HEK293T (cell line): Measurements from ENCODE around the gene HDAC3.

ENCODE experiments used
- CTCF ChIA-PET: fragments of 350-600 bp; formaldehyde crosslinking; extraction: SDS; loops from one replicate; lab custom pipeline; 2021; ENCODE audit warnings: antibody characterized with exemption, inconsistent platforms; lab: Yijun Ruan, JAX
- POLR2A ChIA-PET: fragments of 350-600 bp; formaldehyde crosslinking; extraction: SDS; loops from one replicate; lab custom pipeline; 2020; ENCODE audit warnings: antibody characterized with exemption, inconsistent platforms; lab: Yijun Ruan, JAX
- DNase-seq: peaks from one replicate; pipeline ENCODE4 v3.0.0; 2012; ENCODE audit warnings: mixed read lengths; ENCODE audit errors: extremely low spot score
- ARNT ChIP-seq: fragments of 450-650 bp; IDR thresholded peaks from 2 replicates; pipeline ENCODE4 v1.6.1; 2017; ENCODE audit warnings: mild to moderate bottlenecking
- BHLHE40 ChIP-seq: fragments of 450-650 bp; IDR thresholded peaks from 2 replicates; pipeline ENCODE4 v1.6.1; 2016; ENCODE audit warnings: mild to moderate bottlenecking, moderate library complexity, borderline replicate concordance
- CTBP1 ChIP-seq: fragments of 450-650 bp; IDR thresholded peaks from 2 replicates; pipeline ENCODE4 v1.6.1; 2016; ENCODE audit warnings: borderline replicate concordance
- ELF4 ChIP-seq: fragments of 450-650 bp; IDR thresholded peaks from 2 replicates; pipeline ENCODE4 v1.6.1; 2017; ENCODE audit warnings: antibody characterized with exemption
- FOXA1 ChIP-seq: fragments of 450-650 bp; IDR thresholded peaks from 2 replicates; pipeline ENCODE4 v1.6.1; 2016; ENCODE audit warnings: mild to moderate bottlenecking
- FOXK2 ChIP-seq: fragments of 450-650 bp; IDR thresholded peaks from 2 replicates; pipeline ENCODE4 v1.6.1; 2016; ENCODE audit warnings: mild to moderate bottlenecking
- FOXM1 ChIP-seq: fragments of 450-650 bp; IDR thresholded peaks from 2 replicates; pipeline ENCODE4 v1.6.1; 2017; ENCODE audit warnings: mild to moderate bottlenecking, borderline replicate concordance
- HDGF ChIP-seq: fragments of 450-650 bp; IDR thresholded peaks from 2 replicates; pipeline ENCODE4 v1.6.1; 2017; ENCODE audit warnings: antibody characterized with exemption, borderline replicate concordance
- L3MBTL2 ChIP-seq: fragments of 450-650 bp; conservative IDR thresholded peaks from 2 replicates; pipeline ENCODE4 v1.6.1; 2016; ENCODE audit warnings: mild to moderate bottlenecking
- LEF1 ChIP-seq: fragments of 450-650 bp; IDR thresholded peaks from 2 replicates; pipeline ENCODE4 v1.6.1; 2017; ENCODE audit warnings: mild to moderate bottlenecking, borderline replicate concordance
- NFRKB ChIP-seq: fragments of 450-650 bp; IDR thresholded peaks from 2 replicates; pipeline ENCODE4 v1.6.1; 2016; ENCODE audit warnings: mild to moderate bottlenecking, moderate library complexity
- PKNOX1 ChIP-seq: fragments of 450-650 bp; IDR thresholded peaks from 2 replicates; pipeline ENCODE4 v1.6.1; 2016
- SP1 ChIP-seq: fragments of 450-650 bp; IDR thresholded peaks from 2 replicates; pipeline ENCODE4 v1.6.1; 2017
- SUZ12 ChIP-seq: fragments of 450-650 bp; IDR thresholded peaks from 2 replicates; pipeline ENCODE4 v1.6.1; 2016; ENCODE audit warnings: mild to moderate bottlenecking
- TARDBP ChIP-seq: fragments of 450-650 bp; IDR thresholded peaks from 2 replicates; pipeline ENCODE4 v1.6.1; 2016
- ZNF384 ChIP-seq: fragments of 450-650 bp; IDR thresholded peaks from 2 replicates; pipeline ENCODE4 v1.6.1; 2016

Gene HDAC3

GRCh38 chr5:141608557-141608956 is 28.1 kb downstream of the HDAC3 start:
- TF ChIP-seq HDGF (no peak), FOXA1 (no peak), LEF1 (no peak), ZNF384 (no peak), CTBP1 (no peak), ARNT (no peak), TARDBP (no peak), ELF4 (no peak), L3MBTL2 (no peak), NFRKB (no peak), FOXM1 (no peak), FOXK2 (no peak), SP1 (no peak), BHLHE40 (no peak), SUZ12 (no peak), PKNOX1 (no peak)
- ChIA-PET POLR2A (interaction anchor here (1.4 to 2.1 kb wide), 2 partner anchors 9 to 28 kb away, joined by 4 to 6 read pairs; partner anchors contain the start of genes HDAC3 and RELL2), CTCF (interaction anchor here (1.2 to 2.5 kb wide), 3 partner anchors 10 to 16 kb away, joined by 6 to 10 read pairs (median 9); partner anchors contain the start of gene DIAPH1)
- DNase-seq: no peak

GRCh38 chr5:141608046-141608445 is 28.6 kb downstream of the HDAC3 start:
- ChIA-PET CTCF (interaction anchor here (1.2 to 1.7 kb wide), 2 partner anchors 11 to 16 kb away, joined by 6 to 9 read pairs; partner anchors contain the start of gene DIAPH1), POLR2A (interaction anchor here (0.6 to 2.1 kb wide), 3 partner anchors 9 to 43 kb away, joined by 3 to 6 read pairs (median 4); partner anchors contain the start of genes FCHSD1, HDAC3 and RELL2)
- no peak for DNase-seq

GRCh38 chr5:141605523-141606277 is 30.9 kb downstream of the HDAC3 start:
- POLR2A ChIA-PET: interaction anchor here (1.0 kb wide), 1 partner anchor 31 kb away, joined by 6 read pairs; the partner anchor contains the start of genes HDAC3 and RELL2
- CTCF ChIA-PET: interaction anchor here (1.6 kb wide), 1 partner anchor 12 kb away, joined by 3 read pairs; no protein-coding TSS in a partner anchor
- DNase-seq: no peak
- TF ChIP-seq FOXK2: no peak
- no peak for TF ChIP-seq CTBP1
- no peak for TF ChIP-seq ELF4
- no peak for TF ChIP-seq FOXM1
- no peak for TF ChIP-seq SUZ12
- no peak for TF ChIP-seq FOXA1
- no peak for TF ChIP-seq ARNT
- no peak for TF ChIP-seq L3MBTL2
- TF ChIP-seq ZNF384: no peak

More at GRCh38 chr5:141608046-141608445, 28.6 kb downstream of the HDAC3 start:
- no peak for TF ChIP-seq SP1
- no peak for TF ChIP-seq CTBP1
- no peak for TF ChIP-seq ZNF384
- TF ChIP-seq ELF4: no peak
- no peak for TF ChIP-seq HDGF
- TF ChIP-seq LEF1: no peak
- TF ChIP-seq ARNT: no peak
- TF ChIP-seq BHLHE40: no peak
- no peak for TF ChIP-seq FOXA1
- TF ChIP-seq FOXM1: no peak
- TF ChIP-seq TARDBP: no peak
- no peak for TF ChIP-seq NFRKB
- TF ChIP-seq PKNOX1: no peak
- TF ChIP-seq FOXK2: no peak
- no peak for TF ChIP-seq L3MBTL2
- no peak for TF ChIP-seq SUZ12

- POLR2A ChIA-PET: interaction anchor here (0.8 kb wide), 1 partner anchor 13 kb away, joined by 3 read pairs; no protein-coding TSS in a partner anchor
- CTCF ChIA-PET: no interaction called here
- no peak for DNase-seq
- TF ChIP-seq NFRKB: no peak
- TF ChIP-seq ELF4: no peak
- no peak for TF ChIP-seq PKNOX1
- no peak for TF ChIP-seq BHLHE40
- no peak for TF ChIP-seq FOXK2
- no peak for TF ChIP-seq L3MBTL2
- no peak for TF ChIP-seq FOXM1
- no peak for TF ChIP-seq ARNT
- no peak for TF ChIP-seq SP1
- TF ChIP-seq TARDBP: no peak
- TF ChIP-seq SUZ12: no peak
- TF ChIP-seq CTBP1: no peak
- no peak for TF ChIP-seq ZNF384
- no peak for TF ChIP-seq LEF1
- TF ChIP-seq HDGF: no peak
- no peak for TF ChIP-seq FOXA1
Measured at GRCh38 chr5:141603923-141604717, 32.5 kb downstream of the HDAC3 start.

GRCh38 chr5:141602606-141603005 is 34.0 kb downstream of the HDAC3 start:
- ChIA-PET POLR2A (interaction anchor here (1.3 kb wide), 1 partner anchor 15 kb away, joined by 3 read pairs; no protein-coding TSS in a partner anchor), CTCF (interaction anchor here (1.3 kb wide), 1 partner anchor 16 kb away, joined by 3 read pairs; the partner anchor contains the start of gene DIAPH1)
- TF ChIP-seq FOXK2 (no peak), PKNOX1 (no peak), LEF1 (no peak), CTBP1 (no peak), L3MBTL2 (no peak), ARNT (no peak), FOXM1 (no peak), SUZ12 (no peak), ELF4 (no peak), SP1 (no peak), HDGF (no peak), ZNF384 (no peak), FOXA1 (no peak), NFRKB (no peak), BHLHE40 (no peak), TARDBP (no peak)
- DNase-seq: no peak
